Stomach smooth muscle (tissue), 2 donors: ENCODE results near the gene TM9SF2.

Experiments
- H3K27ac ChIP-seq: one replicate; pipeline ENCODE4 v1.7.0; 2013; ENCODE audit warnings: mild to moderate bottlenecking, low read length, inconsistent platforms
- H3K27me3 ChIP-seq, 2 donors: one replicate each; pipeline ENCODE4 v1.7.0; 2013; ENCODE audit warnings: low read length in 2 of 2; ENCODE audit not compliant: insufficient read depth in 2 of 2, control insufficient read depth in 1 of 2
- H3K36me3 ChIP-seq, 2 donors: one replicate each; pipeline ENCODE4 v1.7.0; 2013; ENCODE audit warnings: low read length in 2 of 2; ENCODE audit not compliant: control insufficient read depth in 2 of 2, insufficient read depth in 2 of 2
- H3K4me1 ChIP-seq: one replicate; pipeline ENCODE4 v1.7.0; 2013; ENCODE audit warnings: low read length; ENCODE audit not compliant: control insufficient read depth, insufficient read depth
- H3K4me3 ChIP-seq, 2 donors: one replicate each; pipeline ENCODE4 v1.7.0; 2013; ENCODE audit warnings: low read length in 2 of 2
- H3K9ac ChIP-seq, 2 donors: one replicate each; pipeline ENCODE4 v1.7.0; 2013; ENCODE audit warnings: low read length in 2 of 2, mild to moderate bottlenecking in 1 of 2
- H3K9me3 ChIP-seq, 2 donors: one replicate each; pipeline ENCODE4 v1.7.0; 2013; ENCODE audit warnings: low read length in 2 of 2; ENCODE audit not compliant: control insufficient read depth in 2 of 2
- donor health status: healthy.
- donor health status: Pancreatic carcinoma.

Gene TM9SF2

GRCh38 chr13:99601535-99601934 lies 100.3 kb downstream of the TM9SF2 start:
- Histone ChIP-seq H3K36me3 (no peaks in the 10 kb centered on the region), H3K4me1 (peaks cover 9% of the 10 kb centered on the region), H3K4me3 (no peak overlapping the region), H3K27me3 (no peaks in the 10 kb centered on the region), H3K9me3 (no peaks in the 10 kb centered on the region), H3K9ac (no peak overlapping the region), H3K27ac (no peak overlapping the region)

GRCh38 chr13:99604636-99605035 lies 103.4 kb downstream of the TM9SF2 start:
- no peaks in the 10 kb centered on the region for H3K36me3 ChIP-seq
- H3K27ac ChIP-seq: no peak overlapping the region
- H3K4me3 ChIP-seq: no peak overlapping the region
- H3K4me1 ChIP-seq: peaks cover 9% of the 10 kb centered on the region
- no peaks in the 10 kb centered on the region for H3K27me3 ChIP-seq
- no peak overlapping the region for H3K9ac ChIP-seq
- no peaks in the 10 kb centered on the region for H3K9me3 ChIP-seq

DNA sequence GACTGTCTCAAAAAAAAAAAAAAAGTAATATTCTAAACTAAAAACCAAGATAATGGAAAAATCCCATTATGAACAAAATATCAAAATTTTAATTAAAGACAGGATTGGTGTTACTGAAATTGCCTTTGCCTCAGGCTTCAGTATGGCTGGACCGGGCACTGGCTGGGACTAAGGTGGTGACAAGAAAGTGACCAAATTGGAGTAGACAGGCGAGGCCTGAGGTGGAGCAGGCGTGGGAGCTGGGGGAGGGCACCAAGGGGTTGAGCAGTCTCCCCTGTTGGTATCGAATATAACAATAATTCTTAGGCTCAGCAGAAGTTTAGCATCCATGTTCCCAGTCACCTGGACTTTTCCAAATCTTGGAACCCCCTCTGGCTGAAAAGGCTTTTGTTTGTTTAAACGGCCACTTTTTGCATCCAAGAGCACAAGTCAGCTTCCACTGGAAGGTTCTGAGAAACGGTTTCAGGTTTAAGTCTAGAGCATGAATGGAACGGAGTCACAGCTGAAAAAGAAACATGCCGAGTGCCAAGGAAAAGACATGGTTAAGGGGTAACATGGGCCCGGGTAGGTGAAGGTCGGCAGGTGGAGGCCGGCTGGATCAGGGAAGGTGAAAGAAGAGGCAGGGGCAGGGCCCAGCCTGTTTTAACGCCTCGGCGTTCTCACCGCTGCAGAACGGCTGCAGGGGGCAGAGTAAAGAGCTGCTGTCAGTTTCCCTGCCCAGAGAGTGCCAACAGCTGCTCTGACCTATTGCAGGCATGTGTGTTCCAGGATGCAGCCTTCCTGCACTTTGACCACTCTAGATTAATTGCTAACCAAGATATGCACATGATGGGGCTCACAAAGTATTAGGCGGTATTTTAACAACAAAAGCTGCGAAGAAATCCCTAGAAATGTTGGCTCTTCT lies 104.4 kb downstream of the TM9SF2 start:
- H3K9ac ChIP-seq: peak overlapping the region; percentile 43 to 64
- H3K36me3 ChIP-seq: no peaks in the 10 kb centered on the region
- H3K4me1 ChIP-seq: peaks cover 9% of the 10 kb centered on the region
- H3K9me3 ChIP-seq: no peaks in the 10 kb centered on the region
- peak overlapping the region; percentile 62 to 78 for H3K4me3 ChIP-seq
- no peaks in the 10 kb centered on the region for H3K27me3 ChIP-seq
- H3K27ac ChIP-seq: peak overlapping the region; percentile 18

- H3K27ac ChIP-seq: peak within 1 kb of the TSS; percentile 58
Observed at GRCh38 chr13:99606324-99607066, 105.2 kb downstream of the TM9SF2 start, which contains the start of gene CLYBL. Gene CLYBL (plus strand): TSS chr13:99606690.

DNA sequence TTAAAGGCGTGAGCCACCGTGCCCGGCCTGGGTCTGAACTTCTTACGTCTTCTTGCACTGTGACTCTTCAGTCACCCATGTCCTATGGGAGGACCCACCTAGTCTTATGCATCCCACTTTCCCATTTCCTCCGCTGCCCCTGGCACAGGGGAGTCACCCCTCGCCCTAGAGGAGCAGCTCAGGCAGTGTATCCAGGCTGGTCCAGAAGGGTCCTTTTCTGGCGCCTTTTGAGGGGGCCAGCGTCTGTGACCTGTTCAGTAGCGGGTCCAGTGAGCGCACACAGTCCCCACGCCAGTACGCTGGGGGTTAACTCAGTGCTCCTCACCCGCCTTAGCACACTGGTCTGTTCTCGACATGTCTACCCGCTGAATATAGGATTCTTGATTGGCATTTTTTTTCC lies 107.1 kb downstream of the TM9SF2 start:
- Histone ChIP-seq H3K9me3 (no peaks in the 10 kb centered on the region), H3K27me3 (no peaks in the 10 kb centered on the region), H3K4me3 (no peak overlapping the region), H3K4me1 (peaks cover 9% of the 10 kb centered on the region), H3K9ac (no peak overlapping the region), H3K27ac (no peak overlapping the region), H3K36me3 (no peaks in the 10 kb centered on the region)

More at GRCh38 chr13:99606324-99607066, 105.2 kb downstream of the TM9SF2 start, which contains the start of gene CLYBL:
- Histone ChIP-seq H3K9ac (peak within 1 kb of the TSS; percentile 81 to 84), H3K9me3 (no peaks in the 10 kb centered on the region), H3K36me3 (no peaks in the 10 kb centered on the region), H3K27me3 (no peaks in the 10 kb centered on the region), H3K4me3 (peak within 1 kb of the TSS; percentile 94), H3K4me1 (peaks cover 9% of the 10 kb centered on the region)

- H3K27me3 ChIP-seq: no peaks in the 10 kb centered on the region
- no peak overlapping the region for H3K27ac ChIP-seq
- no peaks in the 10 kb centered on the region for H3K36me3 ChIP-seq
- H3K4me1 ChIP-seq: peaks cover 5% of the 10 kb centered on the region
- no peak overlapping the region for H3K9ac ChIP-seq
- no peak overlapping the region for H3K4me3 ChIP-seq
- H3K9me3 ChIP-seq: no peaks in the 10 kb centered on the region
Observed at GRCh38 chr13:99610702-99611289, 109.5 kb downstream of the TM9SF2 start.
